OCI-LY3 (cell line): ENCODE measurements around the gene LPCAT2.

ENCODE experiments used
- H2AFZ ChIP-seq: fragments of 200-600, 300-600 bp; shearing (Covaris generic); 2 replicates; pipeline ENCODE4 v1.6.0; 2014; ENCODE audit warnings: antibody characterized with exemption, low read depth, low read length
- H3K27ac ChIP-seq: fragments of 200-600, 300-600 bp; sonication (generic); 2 replicates; pipeline ENCODE4 v1.5.1; 2014; ENCODE audit warnings: mild to moderate bottlenecking, low read length, moderate library complexity, mixed read lengths
- H3K27me3 ChIP-seq: fragments of 200-600, 300-600 bp; sonication (generic); 2 replicates; pipeline ENCODE4 v1.6.1; 2014; ENCODE audit warnings: low read depth, low read length, mixed read lengths
- H3K36me3 ChIP-seq: fragments of 200-600, 300-600 bp; sonication (generic); replicated peaks from 2 replicates; pipeline ENCODE3; 2014; ENCODE audit warnings: low read depth, low read length, mixed read lengths
- H3K4me1 ChIP-seq: fragments of 300-600, 200-600 bp; sonication (generic); 2 replicates; pipeline ENCODE4 v1.6.1; 2014; ENCODE audit warnings: low read length, mixed read lengths
- H3K4me2 ChIP-seq: fragments of 200-600, 300-600 bp; sonication (generic); 2 replicates; pipeline ENCODE4 v1.6.1; 2014; ENCODE audit warnings: low read length, mixed read lengths
- H3K4me3 ChIP-seq: fragments of 300-600, 200-600 bp; sonication (generic); 2 replicates; pipeline ENCODE4 v1.5.1; 2014; ENCODE audit warnings: antibody characterized with exemption, mild to moderate bottlenecking, low read length, moderate library complexity
- H3K79me2 ChIP-seq: fragments of 300-600, 200-600 bp; shearing (Covaris generic); 2 replicates; pipeline ENCODE4 v1.6.1; 2014; ENCODE audit warnings: mild to moderate bottlenecking, low read length, mixed read lengths
- H3K9ac ChIP-seq: fragments of 300-600, 200-600 bp; shearing (Covaris generic); 2 replicates; pipeline ENCODE4 v1.6.0; 2014; ENCODE audit warnings: mild to moderate bottlenecking, low read length, moderate library complexity
- H3K9me3 ChIP-seq: fragments of 200-600, 300-600 bp; shearing (Covaris generic); 2 replicates; pipeline ENCODE4 v1.6.1; 2014; ENCODE audit warnings: low read length, mixed read lengths; ENCODE audit not compliant: insufficient read depth
- H4K20me1 ChIP-seq: fragments of 200-600, 300-600 bp; sonication (generic); 2 replicates; pipeline ENCODE4 v1.6.1; 2016; ENCODE audit warnings: low read length, mixed read lengths; ENCODE audit not compliant: insufficient read depth
- EZH2phosphoT487 ChIP-seq: fragments of 200-600 bp; shearing (Covaris generic); IDR thresholded peaks from 2 replicates; pipeline ENCODE4 v1.6.1; 2018; ENCODE audit warnings: antibody characterized with exemption, mixed run types, low read depth
- TF ChIP-seq, protein P1 (sequence below): fragments of 200-600, 300-600 bp; sonication (generic); IDR thresholded peaks from 2 replicates; pipeline ENCODE4 v1.5.1; 2014; ENCODE audit warnings: antibody characterized with exemption, low read length, low read depth

LPCAT2 gene

GRCh38 chr16:55557186-55557585, 48.3 kb downstream of the LPCAT2 start:
- Histone ChIP-seq H3K4me2 (no peak overlapping the region), H4K20me1 (no peaks in the 10 kb centered on the region), H3K27me3 (no peaks in the 10 kb centered on the region), H3K27ac (no peak overlapping the region), H3K4me1 (no peaks in the 10 kb centered on the region), H3K36me3 (no peaks in the 10 kb centered on the region), H3K79me2 (no peaks in the 10 kb centered on the region), H2AFZ (no peak overlapping the region), H3K9me3 (no peaks in the 10 kb centered on the region), H3K4me3 (no peak overlapping the region), H3K9ac (no peak overlapping the region)
- TF ChIP-seq, protein P1, sequence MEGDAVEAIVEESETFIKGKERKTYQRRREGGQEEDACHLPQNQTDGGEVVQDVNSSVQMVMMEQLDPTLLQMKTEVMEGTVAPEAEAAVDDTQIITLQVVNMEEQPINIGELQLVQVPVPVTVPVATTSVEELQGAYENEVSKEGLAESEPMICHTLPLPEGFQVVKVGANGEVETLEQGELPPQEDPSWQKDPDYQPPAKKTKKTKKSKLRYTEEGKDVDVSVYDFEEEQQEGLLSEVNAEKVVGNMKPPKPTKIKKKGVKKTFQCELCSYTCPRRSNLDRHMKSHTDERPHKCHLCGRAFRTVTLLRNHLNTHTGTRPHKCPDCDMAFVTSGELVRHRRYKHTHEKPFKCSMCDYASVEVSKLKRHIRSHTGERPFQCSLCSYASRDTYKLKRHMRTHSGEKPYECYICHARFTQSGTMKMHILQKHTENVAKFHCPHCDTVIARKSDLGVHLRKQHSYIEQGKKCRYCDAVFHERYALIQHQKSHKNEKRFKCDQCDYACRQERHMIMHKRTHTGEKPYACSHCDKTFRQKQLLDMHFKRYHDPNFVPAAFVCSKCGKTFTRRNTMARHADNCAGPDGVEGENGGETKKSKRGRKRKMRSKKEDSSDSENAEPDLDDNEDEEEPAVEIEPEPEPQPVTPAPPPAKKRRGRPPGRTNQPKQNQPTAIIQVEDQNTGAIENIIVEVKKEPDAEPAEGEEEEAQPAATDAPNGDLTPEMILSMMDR = no peak
- TF ChIP-seq EZH2phosphoT487 = no peak

DNA sequence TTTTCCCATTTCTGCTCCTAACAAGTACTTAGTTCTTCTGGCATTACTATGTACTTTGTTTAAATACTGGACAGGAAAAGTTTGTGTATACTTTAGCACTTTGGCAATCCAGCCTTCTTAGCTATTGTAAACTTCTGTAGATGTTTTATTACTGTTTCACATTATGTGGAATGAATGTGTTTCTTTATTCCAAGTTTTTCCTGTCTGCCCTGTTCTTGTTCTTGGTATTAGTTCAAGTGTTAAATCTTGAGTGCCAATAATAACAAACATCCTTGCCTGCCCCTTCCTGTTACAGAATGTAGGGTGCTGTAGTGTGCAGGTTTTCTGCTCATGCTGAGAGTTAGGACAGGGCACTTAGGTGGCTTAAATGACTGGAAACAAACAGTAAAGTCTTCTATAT, 50.4 kb downstream of the LPCAT2 start:
- no peaks in the 10 kb centered on the region for H3K36me3 ChIP-seq
- H4K20me1 ChIP-seq = no peaks in the 10 kb centered on the region
- H2AFZ ChIP-seq = no peak overlapping the region
- H3K79me2 ChIP-seq = no peaks in the 10 kb centered on the region
- no peak overlapping the region for H3K9ac ChIP-seq
- no peak for TF ChIP-seq EZH2phosphoT487
- TF ChIP-seq, protein P1 = no peak
- no peak overlapping the region for H3K4me2 ChIP-seq
- H3K9me3 ChIP-seq = no peaks in the 10 kb centered on the region
- H3K27me3 ChIP-seq = no peaks in the 10 kb centered on the region
- H3K27ac ChIP-seq = no peak overlapping the region
- no peak overlapping the region for H3K4me3 ChIP-seq
- no peaks in the 10 kb centered on the region for H3K4me1 ChIP-seq

GRCh38 chr16:55559933-55560516, 51.2 kb downstream of the LPCAT2 start:
- no peak overlapping the region for H3K9ac ChIP-seq
- H3K4me2 ChIP-seq = no peak overlapping the region
- no peaks in the 10 kb centered on the region for H3K27me3 ChIP-seq
- H3K36me3 ChIP-seq = no peaks in the 10 kb centered on the region
- H3K9me3 ChIP-seq = no peaks in the 10 kb centered on the region
- H3K4me3 ChIP-seq = no peak overlapping the region
- H3K27ac ChIP-seq = no peak overlapping the region
- no peaks in the 10 kb centered on the region for H4K20me1 ChIP-seq
- TF ChIP-seq, protein P1 = no peak
- no peak for TF ChIP-seq EZH2phosphoT487
- no peaks in the 10 kb centered on the region for H3K79me2 ChIP-seq
- H2AFZ ChIP-seq = no peak overlapping the region
- H3K4me1 ChIP-seq = no peaks in the 10 kb centered on the region

DNA sequence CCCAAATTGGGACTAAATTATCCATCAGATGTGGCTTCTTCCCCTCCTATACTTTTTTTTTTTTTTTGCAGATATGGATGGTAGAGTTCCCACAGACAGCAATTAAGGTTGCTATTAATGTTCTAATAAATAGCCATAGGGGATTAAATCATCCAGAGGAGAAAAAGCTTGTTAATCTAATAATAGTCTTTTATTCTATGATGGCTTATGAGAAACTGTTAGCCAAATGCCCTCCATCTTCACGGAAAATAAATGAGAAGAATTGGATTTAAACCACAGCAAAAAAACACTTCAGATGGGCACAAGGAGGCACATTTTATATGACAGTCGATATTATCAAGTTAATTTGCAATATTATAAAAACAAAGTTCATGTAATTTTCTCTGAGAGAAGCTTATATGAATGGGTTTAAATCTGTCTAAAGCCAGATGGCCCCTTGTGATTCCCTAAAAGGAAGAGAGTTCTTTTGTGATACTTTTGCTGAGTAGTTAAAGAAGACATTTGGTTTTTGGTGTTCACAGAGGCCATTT, 52.5 kb downstream of the LPCAT2 start:
- no peaks in the 10 kb centered on the region for H3K4me1 ChIP-seq

More for the DNA sequence above, 52.5 kb downstream of the LPCAT2 start:
- Histone ChIP-seq H2AFZ (no peak overlapping the region), H3K4me3 (no peak overlapping the region), H3K27me3 (no peaks in the 10 kb centered on the region), H3K79me2 (no peaks in the 10 kb centered on the region), H3K36me3 (no peaks in the 10 kb centered on the region), H3K9ac (no peak overlapping the region), H3K27ac (no peak overlapping the region), H3K9me3 (no peaks in the 10 kb centered on the region), H3K4me2 (no peak overlapping the region), H4K20me1 (no peaks in the 10 kb centered on the region)
- TF ChIP-seq EZH2phosphoT487 = no peak
